HG03469 (cell line): ENCODE data around the gene ANKDD1A.

Source experiments
- ATAC-seq: cut with Tn5 transposase; IDR thresholded peaks from one replicate; pipeline ENCODE4 v1.9.1; 2021; ENCODE audit warnings: mild to moderate bottlenecking, moderate library complexity, moderate number of reproducible peaks; ENCODE audit not compliant: unreplicated experiment

ANKDD1A gene

GRCh38 chr15:64895285-64896065 is 16.2 kb upstream of the ANKDD1A start:
- no peak for ATAC-seq

- ATAC-seq, result no peak
These were observed 15.2 kb upstream of the ANKDD1A start for GRCh38 chr15:64896371-64897069.

- no peak for ATAC-seq
These were observed 14.2 kb upstream of the ANKDD1A start for GRCh38 chr15:64897345-64897985.

- no peak for ATAC-seq
These were observed 13.3 kb upstream of the ANKDD1A start for GRCh38 chr15:64898406-64898805.

- no peak for ATAC-seq
These were observed 10.6 kb upstream of the ANKDD1A start for GRCh38 chr15:64901141-64901540.

- no peak for ATAC-seq
These were observed 9.8 kb upstream of the ANKDD1A start for GRCh38 chr15:64901914-64902313.

GRCh38 chr15:64902863-64903262 is 8.8 kb upstream of the ANKDD1A start:
- no peak for ATAC-seq

GRCh38 chr15:64903326-64903950 is 8.3 kb upstream of the ANKDD1A start:
- no peak for ATAC-seq

GRCh38 chr15:64904189-64904588 is 7.5 kb upstream of the ANKDD1A start:
- no peak for ATAC-seq

- ATAC-seq, result no peak
These were observed 6.4 kb upstream of the ANKDD1A start for GRCh38 chr15:64905119-64905831.

- ATAC-seq, result no peak
These were observed 5.8 kb upstream of the ANKDD1A start for GRCh38 chr15:64905941-64906340.

GRCh38 chr15:64906402-64906801 is 5.3 kb upstream of the ANKDD1A start:
- ATAC-seq, result no peak

- no peak for ATAC-seq
These were observed 3.7 kb upstream of the ANKDD1A start for GRCh38 chr15:64907991-64908390.

- no peak for ATAC-seq
These were observed 2.2 kb upstream of the ANKDD1A start for GRCh38 chr15:64909546-64909945.

- ATAC-seq, result no peak
These were observed 950 bp downstream of the ANKDD1A start for GRCh38 chr15:64912379-64913325.

- no peak for ATAC-seq
These were observed 4.0 kb downstream of the ANKDD1A start for GRCh38 chr15:64915518-64916227.

GRCh38 chr15:64916365-64916764 is 4.7 kb downstream of the ANKDD1A start:
- no peak for ATAC-seq

- ATAC-seq, result no peak
These were observed 5.5 kb downstream of the ANKDD1A start for GRCh38 chr15:64917211-64917610.

GRCh38 chr15:64919721-64920120 is 8.0 kb downstream of the ANKDD1A start:
- no peak for ATAC-seq
